ENCODE measurements around the gene SLC25A33. TPM values are rescaled to one million over a fixed set of nuclear protein-coding genes. Genes with fewer than 3 reads are reported as not detected.
"Not testable (repeated sequence)": the region's sequence is repeated elsewhere in the genome, so short reads cannot be mapped to it uniquely, and the experiment has no call there.

SLC25A33 gene
- polyA plus RNA-seq, 4 donors, result 2.7 to 6.3 (median 4.2) TPM

- H3K4me1 ChIP-seq (ENCODE audit: control insufficient read depth in 3 of 3, insufficient read depth in 2 of 3, low read depth in 1 of 3, low read length in 2 of 3), result no peaks in the 10 kb centered on the region
- no peaks in the 10 kb centered on the region for H3K9me3 ChIP-seq (ENCODE audit: control insufficient read depth in 2 of 2, insufficient read depth in 1 of 2, low read depth in 1 of 2, low read length in 1 of 2)
- DNase-seq (no peak), FAIRE-seq (no peak)
- H3K4me3 ChIP-seq (ENCODE audit: low read depth in 1 of 3, low read length in 3 of 3), result no peak overlapping the region
- no peak overlapping the region for H3K27ac ChIP-seq (ENCODE audit: low read depth in 1 of 3, low read length in 2 of 3)
- 92 to 100% (median 98%) methylated on average over 2 of the region's 2 CpGs for WGBS, 3 donors
- no peaks in the 10 kb centered on the region for H3K36me3 ChIP-seq (ENCODE audit: control insufficient read depth in 3 of 3, insufficient read depth in 2 of 3, low read depth in 1 of 3, low read length in 3 of 3)
- H3K27me3 ChIP-seq (ENCODE audit: control insufficient read depth in 3 of 3, insufficient read depth in 3 of 3, low read length in 3 of 3), result peaks cover 0 to 11% (median 0%) of the 10 kb centered on the region in 3 donors
These were observed 84.8 kb downstream of the SLC25A33 start for GRCh38 chr1:9624081-9624480.

- not testable (repeated sequence) for H3K9me3 ChIP-seq (ENCODE audit: control insufficient read depth in 2 of 2, insufficient read depth in 1 of 2, low read depth in 1 of 2, low read length in 1 of 2); H3K36me3 ChIP-seq (ENCODE audit: control insufficient read depth in 3 of 3, insufficient read depth in 2 of 3, low read depth in 1 of 3, low read length in 3 of 3); FAIRE-seq; H3K27ac ChIP-seq (ENCODE audit: low read depth in 1 of 3, low read length in 2 of 3); DNase-seq; H3K4me3 ChIP-seq (ENCODE audit: low read depth in 1 of 3, low read length in 3 of 3); H3K4me1 ChIP-seq (ENCODE audit: control insufficient read depth in 3 of 3, insufficient read depth in 2 of 3, low read depth in 1 of 3, low read length in 2 of 3)
- peaks cover 0 to 14% (median 0%) of the 10 kb centered on the region in 3 donors for H3K27me3 ChIP-seq (ENCODE audit: control insufficient read depth in 3 of 3, insufficient read depth in 3 of 3, low read length in 3 of 3)
- 95 to 100% (median 100%) methylated on average over 2 to 3 of the region's 3 CpGs for WGBS, 3 donors
These were observed 85.8 kb downstream of the SLC25A33 start for GRCh38 chr1:9625030-9625429.

DNA sequence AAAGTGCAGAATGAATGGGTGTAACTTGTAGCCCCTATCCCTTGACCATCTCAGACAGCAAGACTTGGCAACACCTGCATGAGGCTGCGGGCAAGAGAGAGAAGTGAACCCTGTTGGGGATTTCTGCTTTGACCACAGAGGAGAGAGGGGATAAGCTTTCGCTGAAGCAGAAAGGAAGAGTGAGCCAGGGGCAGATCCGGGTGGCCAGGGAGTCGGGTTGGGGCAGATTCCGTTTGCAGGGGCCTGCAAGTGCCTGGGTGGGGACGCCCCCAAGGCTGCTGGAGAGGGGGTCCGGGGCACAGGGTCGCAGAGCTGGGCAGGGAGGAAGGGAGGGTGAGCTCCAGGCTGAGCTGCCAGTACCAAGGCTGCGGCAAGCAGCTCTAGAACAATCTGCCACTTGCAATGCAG, 86.9 kb downstream of the SLC25A33 start:
- H3K4me3 ChIP-seq (ENCODE audit: low read depth in 1 of 3, low read length in 3 of 3), result no peak overlapping the region
- H3K9me3 ChIP-seq (ENCODE audit: control insufficient read depth in 2 of 2, insufficient read depth in 1 of 2, low read depth in 1 of 2, low read length in 1 of 2), result no peaks in the 10 kb centered on the region
- FAIRE-seq (no peak), DNase-seq (no peak)
- H3K27me3 ChIP-seq (ENCODE audit: control insufficient read depth in 3 of 3, insufficient read depth in 3 of 3, low read length in 3 of 3), result peaks cover 0 to 15% (median 0%) of the 10 kb centered on the region in 3 donors
- H3K36me3 ChIP-seq (ENCODE audit: control insufficient read depth in 3 of 3, insufficient read depth in 2 of 3, low read depth in 1 of 3, low read length in 3 of 3), result no peaks in the 10 kb centered on the region
- 63 to 70% (median 67%) methylated on average over 9 of the region's 9 CpGs for WGBS, 3 donors
- H3K27ac ChIP-seq (ENCODE audit: low read depth in 1 of 3, low read length in 2 of 3), result no peak overlapping the region
- no peaks in the 10 kb centered on the region for H3K4me1 ChIP-seq (ENCODE audit: control insufficient read depth in 3 of 3, insufficient read depth in 2 of 3, low read depth in 1 of 3, low read length in 2 of 3)

- FAIRE-seq, result no peak
- H3K9me3 ChIP-seq (ENCODE audit: control insufficient read depth in 2 of 2, insufficient read depth in 1 of 2, low read depth in 1 of 2, low read length in 1 of 2), result no peaks in the 10 kb centered on the region
- peaks cover 0 to 15% (median 0%) of the 10 kb centered on the region in 3 donors for H3K27me3 ChIP-seq (ENCODE audit: control insufficient read depth in 3 of 3, insufficient read depth in 3 of 3, low read length in 3 of 3)
- H3K4me3 ChIP-seq (ENCODE audit: low read depth in 1 of 3, low read length in 3 of 3), result peak overlapping the region in 2 of 3 donors; percentile 6 to 20
- 47 to 62% (median 58%) methylated on average over 21 to 23 of the region's 23 CpGs for WGBS, 3 donors
- H3K4me1 ChIP-seq (ENCODE audit: control insufficient read depth in 3 of 3, insufficient read depth in 2 of 3, low read depth in 1 of 3, low read length in 2 of 3), result no peaks in the 10 kb centered on the region
- no peaks in the 10 kb centered on the region for H3K36me3 ChIP-seq (ENCODE audit: control insufficient read depth in 3 of 3, insufficient read depth in 2 of 3, low read depth in 1 of 3, low read length in 3 of 3)
- peak in 1 of 2 donors; percentile 41 for DNase-seq
- H3K27ac ChIP-seq (ENCODE audit: low read depth in 1 of 3, low read length in 2 of 3), result peak overlapping the region in 1 of 3 donors; percentile 66
These were observed 89.5 kb downstream of the SLC25A33 start for GRCh38 chr1:9628541-9629444.

GRCh38 chr1:9629445-9630201, 90.4 kb downstream of the SLC25A33 start:
- no peaks in the 10 kb centered on the region for H3K9me3 ChIP-seq (ENCODE audit: control insufficient read depth in 2 of 2, insufficient read depth in 1 of 2, low read depth in 1 of 2, low read length in 1 of 2)
- DNase-seq (peak in 1 of 2 donors; percentile 50), FAIRE-seq (no peak)
- H3K27ac ChIP-seq (ENCODE audit: low read depth in 1 of 3, low read length in 2 of 3), result peak overlapping the region in 1 of 3 donors; percentile 87
- H3K36me3 ChIP-seq (ENCODE audit: control insufficient read depth in 3 of 3, insufficient read depth in 2 of 3, low read depth in 1 of 3, low read length in 3 of 3), result no peaks in the 10 kb centered on the region
- WGBS, 3 donors, result 30 to 45% (median 37%) methylated on average over 29 of the region's 29 CpGs
- H3K27me3 ChIP-seq (ENCODE audit: control insufficient read depth in 3 of 3, insufficient read depth in 3 of 3, low read length in 3 of 3), result peaks cover 0 to 15% (median 0%) of the 10 kb centered on the region in 3 donors
- no peaks in the 10 kb centered on the region for H3K4me1 ChIP-seq (ENCODE audit: control insufficient read depth in 3 of 3, insufficient read depth in 2 of 3, low read depth in 1 of 3, low read length in 2 of 3)
- H3K4me3 ChIP-seq (ENCODE audit: low read depth in 1 of 3, low read length in 3 of 3), result peak overlapping the region; percentile 11 to 48 (median 22)

DNA sequence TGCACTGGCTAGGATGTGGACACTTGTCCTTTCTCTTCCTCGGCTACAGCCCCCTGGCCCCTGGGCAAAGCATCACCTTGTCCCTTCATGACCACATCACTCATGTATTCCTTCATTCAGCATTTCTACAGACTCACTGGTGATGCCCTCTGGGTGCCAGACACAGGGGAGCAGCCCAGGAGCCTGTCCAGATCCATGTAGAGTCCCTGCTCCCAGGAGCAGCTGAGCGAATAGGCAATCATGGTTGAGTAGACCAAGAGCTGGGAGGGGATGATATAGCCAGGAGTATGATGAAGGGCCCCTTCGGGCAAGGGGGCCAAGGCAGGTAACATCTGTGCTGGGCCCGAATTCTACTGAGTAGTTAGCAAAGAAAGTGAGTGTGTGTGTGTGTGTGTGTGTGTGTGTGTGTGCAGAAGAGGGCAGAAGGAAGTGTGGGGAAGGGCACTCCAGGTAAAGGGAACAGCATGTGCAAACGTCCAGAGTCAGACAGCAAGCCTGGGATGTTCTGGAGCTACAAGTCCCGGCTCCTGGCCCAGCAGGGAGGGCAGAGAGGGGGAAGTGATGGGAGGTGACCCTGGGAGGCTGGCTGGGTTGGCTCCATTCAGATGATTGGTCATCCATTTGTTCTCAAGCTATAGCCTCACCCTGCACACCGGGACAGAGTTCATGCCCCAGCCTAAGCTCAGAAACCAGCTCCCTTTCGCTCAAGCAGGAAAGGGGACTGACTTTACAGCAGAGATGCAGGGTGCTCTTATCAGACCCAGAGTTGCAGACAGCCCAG, 91.3 kb downstream of the SLC25A33 start:
- peak overlapping the region; percentile 11 to 48 (median 22) for H3K4me3 ChIP-seq (ENCODE audit: low read depth in 1 of 3, low read length in 3 of 3)
- FAIRE-seq, result no peak

GRCh38 chr1:9631613-9632012, 92.3 kb downstream of the SLC25A33 start:
- WGBS, 3 donors, result 68 to 74% (median 74%) methylated on average over 2 to 3 of the region's 3 CpGs
- FAIRE-seq, result no peak

More for the DNA sequence above, 91.3 kb downstream of the SLC25A33 start:
- H3K4me1 ChIP-seq (ENCODE audit: control insufficient read depth in 3 of 3, insufficient read depth in 2 of 3, low read depth in 1 of 3, low read length in 2 of 3), result no peaks in the 10 kb centered on the region
- H3K27me3 ChIP-seq (ENCODE audit: control insufficient read depth in 3 of 3, insufficient read depth in 3 of 3, low read length in 3 of 3), result peaks cover 0 to 17% (median 0%) of the 10 kb centered on the region in 3 donors
- H3K27ac ChIP-seq (ENCODE audit: low read depth in 1 of 3, low read length in 2 of 3), result peak overlapping the region in 1 of 3 donors; percentile 82
- H3K36me3 ChIP-seq (ENCODE audit: control insufficient read depth in 3 of 3, insufficient read depth in 2 of 3, low read depth in 1 of 3, low read length in 3 of 3), result no peaks in the 10 kb centered on the region
- no peak for DNase-seq
- no peaks in the 10 kb centered on the region for H3K9me3 ChIP-seq (ENCODE audit: control insufficient read depth in 2 of 2, insufficient read depth in 1 of 2, low read depth in 1 of 2, low read length in 1 of 2)
- WGBS, 3 donors, result 52 to 59% (median 59%) methylated on average over 8 of the region's 8 CpGs

GRCh38 chr1:9633493-9633892, 94.2 kb downstream of the SLC25A33 start:
- H3K27ac ChIP-seq (ENCODE audit: low read depth in 1 of 3, low read length in 2 of 3), result no peak overlapping the region
- 77 to 83% (median 81%) methylated on average over 6 of the region's 6 CpGs for WGBS, 3 donors
- H3K4me1 ChIP-seq (ENCODE audit: control insufficient read depth in 3 of 3, insufficient read depth in 2 of 3, low read depth in 1 of 3, low read length in 2 of 3), result no peaks in the 10 kb centered on the region
- DNase-seq (no peak), FAIRE-seq (no peak)
- H3K36me3 ChIP-seq (ENCODE audit: control insufficient read depth in 3 of 3, insufficient read depth in 2 of 3, low read depth in 1 of 3, low read length in 3 of 3), result no peaks in the 10 kb centered on the region
- H3K4me3 ChIP-seq (ENCODE audit: low read depth in 1 of 3, low read length in 3 of 3), result no peak overlapping the region
- H3K27me3 ChIP-seq (ENCODE audit: control insufficient read depth in 3 of 3, insufficient read depth in 3 of 3, low read length in 3 of 3), result peaks cover 0 to 9% (median 0%) of the 10 kb centered on the region in 3 donors
- H3K9me3 ChIP-seq (ENCODE audit: control insufficient read depth in 2 of 2, insufficient read depth in 1 of 2, low read depth in 1 of 2, low read length in 1 of 2), result no peaks in the 10 kb centered on the region

More at GRCh38 chr1:9631613-9632012, 92.3 kb downstream of the SLC25A33 start:
- no peaks in the 10 kb centered on the region for H3K4me1 ChIP-seq (ENCODE audit: control insufficient read depth in 3 of 3, insufficient read depth in 2 of 3, low read depth in 1 of 3, low read length in 2 of 3)
- H3K27ac ChIP-seq (ENCODE audit: low read depth in 1 of 3, low read length in 2 of 3), result no peak overlapping the region
- H3K27me3 ChIP-seq (ENCODE audit: control insufficient read depth in 3 of 3, insufficient read depth in 3 of 3, low read length in 3 of 3), result peaks cover 0 to 17% (median 0%) of the 10 kb centered on the region in 3 donors
- no peaks in the 10 kb centered on the region for H3K36me3 ChIP-seq (ENCODE audit: control insufficient read depth in 3 of 3, insufficient read depth in 2 of 3, low read depth in 1 of 3, low read length in 3 of 3)
- no peak overlapping the region for H3K4me3 ChIP-seq (ENCODE audit: low read depth in 1 of 3, low read length in 3 of 3)
- DNase-seq, result no peak
- no peaks in the 10 kb centered on the region for H3K9me3 ChIP-seq (ENCODE audit: control insufficient read depth in 2 of 2, insufficient read depth in 1 of 2, low read depth in 1 of 2, low read length in 1 of 2)
